Keratinocyte (primary cell): ENCODE measurements around the gene HPSE2. TPM values are rescaled to one million over a fixed set of nuclear protein-coding genes. Genes with fewer than 3 reads are reported as not detected.
A peak's percentile ranks its signal among the peaks of the same experiment; 100 is the strongest.

Experiments used
- DNase-seq: peaks from one replicate; pipeline ENCODE4 v3.0.0-alpha.2; 2011; ENCODE audit warnings: low read depth, missing footprints, low spot score
- FAIRE-seq: peaks from 2 replicates; lab custom pipeline; 2011; peaks lifted over from hg19 to GRCh38; lab: Jason Lieb, UNC
- H2AFZ ChIP-seq: 2 replicates; pipeline ENCODE4 v1.6.0; 2012; ENCODE audit warnings: low read length, control low read depth, inconsistent platforms; ENCODE audit not compliant: control insufficient read depth
- H3K27ac ChIP-seq: 2 replicates; pipeline ENCODE4 v1.5.1; 2011; ENCODE audit warnings: low read length; ENCODE audit not compliant: control insufficient read depth, insufficient read depth
- H3K27me3 ChIP-seq: 3 replicates; pipeline ENCODE4 v1.6.0; 2011; ENCODE audit warnings: low read length; ENCODE audit not compliant: control insufficient read depth, insufficient read depth; ENCODE audit errors: extremely low read depth
- H3K36me3 ChIP-seq, 2 experiments: 2 replicates in 1 of 2; 3 replicates in 1 of 2; pipeline ENCODE4 v1.5.1; 2011; ENCODE audit warnings: low read length in 2 of 2, mild to moderate bottlenecking in 1 of 2; ENCODE audit not compliant: control insufficient read depth in 2 of 2, insufficient read depth in 2 of 2; ENCODE audit errors: extremely low read depth in 1 of 2
- H3K4me1 ChIP-seq: 3 replicates; pipeline ENCODE4 v1.5.1; 2011; ENCODE audit warnings: low read length; ENCODE audit not compliant: control insufficient read depth, insufficient read depth; ENCODE audit errors: extremely low read depth
- H3K4me2 ChIP-seq: 3 replicates; pipeline ENCODE4 v1.6.0; 2011; ENCODE audit warnings: low read depth, low read length; ENCODE audit not compliant: control insufficient read depth, insufficient read depth; ENCODE audit errors: extremely low read depth
- H3K4me3 ChIP-seq, 3 experiments: fragments of 200-600 bp in 1 of 3; sonication (generic) in 1 of 3; 2 replicates in 2 of 3; 3 replicates in 1 of 3; pipeline ENCODE4 v1.5.1; 2011 to 2016; ENCODE audit warnings: low read length in 3 of 3, mild to moderate bottlenecking in 3 of 3, control low read depth in 2 of 3, inconsistent platforms in 1 of 3, low read depth in 1 of 3, mixed read lengths in 1 of 3, mixed run types in 1 of 3, moderate library complexity in 1 of 3; ENCODE audit not compliant: control insufficient read depth in 2 of 3, insufficient read depth in 2 of 3; ENCODE audit errors: extremely low read depth in 1 of 3
- H3K79me2 ChIP-seq: 2 replicates; pipeline ENCODE4 v1.6.0; 2012; ENCODE audit warnings: low read length; ENCODE audit not compliant: control insufficient read depth, insufficient read depth
- H3K9ac ChIP-seq: 3 replicates; pipeline ENCODE4 v1.6.0; 2011; ENCODE audit warnings: low read length; ENCODE audit not compliant: control insufficient read depth, insufficient read depth; ENCODE audit errors: extremely low read depth
- H3K9me1 ChIP-seq: 3 replicates; pipeline ENCODE4 v1.6.0; 2011; ENCODE audit warnings: low read length; ENCODE audit not compliant: control insufficient read depth, insufficient read depth; ENCODE audit errors: extremely low read depth
- H3K9me3 ChIP-seq: 2 replicates; pipeline ENCODE4 v1.5.1; 2012; ENCODE audit warnings: low read depth, low read length; ENCODE audit not compliant: control insufficient read depth
- H4K20me1 ChIP-seq: 3 replicates; pipeline ENCODE4 v1.6.0; 2011; ENCODE audit warnings: low read length; ENCODE audit not compliant: control insufficient read depth, insufficient read depth; ENCODE audit errors: extremely low read depth
- EZH2 ChIP-seq: IDR thresholded peaks from one replicate; pipeline ENCODE4 v1.6.1; 2012; ENCODE audit warnings: inconsistent platforms, mild to moderate bottlenecking, low read length, moderate library complexity
- dilution Hi-C: fragments of 300-500 bp; cut with MboI; formaldehyde crosslinking; loops from one replicate; pipeline ENCODE4 v1.7.0; 2020; ENCODE audit warnings: low sequenced_read_pairs; ENCODE audit not compliant: extremely low pct_ligation_motif_present
- polyA plus RNA-seq, 5 experiments: library from polyadenylated mRNA; depleted of rRNA in 3 of 5; stranded (reverse) in 3 of 5; stranded (forward) in 1 of 5; unstranded in 1 of 5; fragments of >200 nt; gene quantifications; 1 replicate in 1 of 5; 2 replicates in 3 of 5; 3 replicates in 1 of 5; pipeline versions ENCODE4 v1.2.1 to v1.2.3, GENCODE V29; 2011 to 2012; ENCODE audit warnings: missing spikeins in 2 of 5, low read depth in 1 of 5, low replicate concordance in 1 of 5
- TF ChIP-seq, protein P1 (sequence below), 3 experiments: IDR thresholded peaks in 1 of 3; conservative IDR thresholded peaks in 1 of 3; optimal IDR thresholded peaks in 1 of 3; 2 replicates in 2 of 3; 3 replicates in 1 of 3; pipeline versions ENCODE3 to v1.5.1; 2011; ENCODE audit warnings: low read length in 3 of 3, mild to moderate bottlenecking in 3 of 3, moderate library complexity in 2 of 3, control low read depth in 1 of 3, inconsistent platforms in 1 of 3; ENCODE audit not compliant: insufficient read depth in 2 of 3; ENCODE audit errors: extremely low read depth in 1 of 3

HPSE2 gene
- polyA plus RNA-seq, 1 donor (not counting 4 experiments of a cell fraction or from before 2014, with no cell fraction given), result 0.01 TPM

DNA sequence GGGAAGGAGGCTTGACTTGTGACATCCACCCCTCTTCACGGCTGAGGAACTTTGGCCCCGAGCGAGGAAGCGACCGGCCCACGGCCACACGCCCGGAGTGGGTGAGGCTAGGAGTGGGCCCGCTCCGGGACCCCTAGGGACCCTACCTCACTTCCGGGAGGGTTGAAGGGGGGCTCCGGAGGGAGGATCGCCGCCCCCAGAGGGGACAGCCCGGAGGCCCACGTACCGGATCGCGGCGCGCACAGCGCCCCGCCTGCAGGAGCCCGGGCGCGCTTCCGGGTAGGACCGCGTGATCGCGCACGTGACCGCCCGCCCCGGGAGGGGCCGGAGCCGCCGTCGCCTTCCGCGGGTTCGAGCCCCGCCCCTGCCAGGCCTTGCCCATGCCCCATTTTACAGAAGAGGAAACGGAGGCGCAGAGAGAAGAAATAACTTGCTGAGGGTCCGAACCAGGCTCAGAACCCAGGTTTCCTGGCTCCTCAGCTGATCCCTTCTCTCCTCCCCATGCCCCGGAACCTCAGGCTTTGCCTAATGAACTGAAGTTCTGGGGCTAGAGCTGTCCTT is 788.9 kb downstream of the HPSE2 start, which contains the start of gene HPS1:
Gene HPS1 (minus strand): TSS at position 275 of the 561 bp plus-strand sequence. CDS start 3,695 bp downstream, outside the sequence.
- no peak for DNase-seq
- TF ChIP-seq EZH2, result no peak
- TF ChIP-seq, protein P1, sequence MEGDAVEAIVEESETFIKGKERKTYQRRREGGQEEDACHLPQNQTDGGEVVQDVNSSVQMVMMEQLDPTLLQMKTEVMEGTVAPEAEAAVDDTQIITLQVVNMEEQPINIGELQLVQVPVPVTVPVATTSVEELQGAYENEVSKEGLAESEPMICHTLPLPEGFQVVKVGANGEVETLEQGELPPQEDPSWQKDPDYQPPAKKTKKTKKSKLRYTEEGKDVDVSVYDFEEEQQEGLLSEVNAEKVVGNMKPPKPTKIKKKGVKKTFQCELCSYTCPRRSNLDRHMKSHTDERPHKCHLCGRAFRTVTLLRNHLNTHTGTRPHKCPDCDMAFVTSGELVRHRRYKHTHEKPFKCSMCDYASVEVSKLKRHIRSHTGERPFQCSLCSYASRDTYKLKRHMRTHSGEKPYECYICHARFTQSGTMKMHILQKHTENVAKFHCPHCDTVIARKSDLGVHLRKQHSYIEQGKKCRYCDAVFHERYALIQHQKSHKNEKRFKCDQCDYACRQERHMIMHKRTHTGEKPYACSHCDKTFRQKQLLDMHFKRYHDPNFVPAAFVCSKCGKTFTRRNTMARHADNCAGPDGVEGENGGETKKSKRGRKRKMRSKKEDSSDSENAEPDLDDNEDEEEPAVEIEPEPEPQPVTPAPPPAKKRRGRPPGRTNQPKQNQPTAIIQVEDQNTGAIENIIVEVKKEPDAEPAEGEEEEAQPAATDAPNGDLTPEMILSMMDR (optimal IDR thresholded peaks at IDR 0.05 in 1 of 3, IDR thresholded peaks at IDR 0.05 in 1 of 3, conservative IDR thresholded peaks at IDR 0.05 in 1 of 3; ENCODE audit: extremely low read depth in 1 of 3, insufficient read depth in 2 of 3, low read length in 3 of 3), result peak in 1 of 3 experiments; percentile 16
- dilution Hi-C loops, result no loop called here
- Histone ChIP-seq H3K4me3 (peak within 1 kb of the TSS; percentile 75 to 92 (median 84)), H2AFZ (peak within 1 kb of the TSS; percentile 84), H3K9me1 (no peaks in the 10 kb centered on the region), H3K79me2 (peaks cover 26% of the 10 kb centered on the region), H3K4me1 (peaks cover 7% of the 10 kb centered on the region), H3K9me3 (no peaks in the 10 kb centered on the region), H3K4me2 (peak within 1 kb of the TSS; percentile 96), H3K27ac (peak within 1 kb of the TSS; percentile 81), H3K9ac (peak within 1 kb of the TSS; percentile 91), H3K27me3 (no peaks in the 10 kb centered on the region), H3K36me3 (peaks cover 18% of the 10 kb centered on the region in 2 experiments), H4K20me1 (no peaks in the 10 kb centered on the region)
- FAIRE-seq, result no peak

DNA sequence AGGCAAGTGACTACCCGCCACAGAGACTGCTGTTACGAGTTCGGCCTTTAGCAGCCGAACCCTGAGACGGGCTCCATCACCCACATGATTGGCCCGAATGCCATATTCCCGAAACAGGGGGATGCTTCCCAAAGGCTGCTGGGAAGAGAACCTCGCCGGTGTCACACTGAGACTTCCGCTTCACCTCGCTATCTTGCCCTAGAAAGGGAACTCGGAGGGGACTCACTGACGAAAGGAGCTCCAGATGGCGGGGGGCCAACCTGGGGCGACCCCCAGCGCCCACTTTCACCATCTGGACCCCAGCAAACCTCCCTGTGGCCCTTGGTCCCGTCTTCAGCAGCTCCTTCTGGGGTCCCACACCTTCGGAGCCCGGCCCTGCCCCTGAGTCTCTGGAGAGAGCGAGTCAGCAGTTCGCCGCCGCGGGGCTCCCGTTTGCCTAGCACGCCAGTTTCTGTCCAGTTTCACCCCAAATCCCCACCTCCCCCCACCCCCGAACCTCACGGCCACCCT is 789.4 kb downstream of the HPSE2 start:
- FAIRE-seq (no peak), DNase-seq (no peak)
- Histone ChIP-seq H3K9ac (peak overlapping the region; percentile 91), H3K36me3 (peaks cover 18% of the 10 kb centered on the region in 2 experiments), H2AFZ (peak overlapping the region; percentile 77), H3K4me2 (peak overlapping the region; percentile 96), H3K27me3 (no peaks in the 10 kb centered on the region), H3K9me3 (no peaks in the 10 kb centered on the region), H3K9me1 (no peaks in the 10 kb centered on the region), H3K27ac (peak overlapping the region; percentile 81), H3K4me3 (peak overlapping the region; percentile 75 to 92 (median 84)), H4K20me1 (no peaks in the 10 kb centered on the region), H3K79me2 (peaks cover 26% of the 10 kb centered on the region), H3K4me1 (peaks cover 7% of the 10 kb centered on the region)
- dilution Hi-C loops, result no loop called here
- TF ChIP-seq, protein P1 (optimal IDR thresholded peaks at IDR 0.05 in 1 of 3, IDR thresholded peaks at IDR 0.05 in 1 of 3, conservative IDR thresholded peaks at IDR 0.05 in 1 of 3; ENCODE audit: extremely low read depth in 1 of 3, insufficient read depth in 2 of 3, low read length in 3 of 3), result no peak
- TF ChIP-seq EZH2, result no peak
